Measurements from ENCODE around the gene RASSF4.

RASSF4 gene

DNA sequence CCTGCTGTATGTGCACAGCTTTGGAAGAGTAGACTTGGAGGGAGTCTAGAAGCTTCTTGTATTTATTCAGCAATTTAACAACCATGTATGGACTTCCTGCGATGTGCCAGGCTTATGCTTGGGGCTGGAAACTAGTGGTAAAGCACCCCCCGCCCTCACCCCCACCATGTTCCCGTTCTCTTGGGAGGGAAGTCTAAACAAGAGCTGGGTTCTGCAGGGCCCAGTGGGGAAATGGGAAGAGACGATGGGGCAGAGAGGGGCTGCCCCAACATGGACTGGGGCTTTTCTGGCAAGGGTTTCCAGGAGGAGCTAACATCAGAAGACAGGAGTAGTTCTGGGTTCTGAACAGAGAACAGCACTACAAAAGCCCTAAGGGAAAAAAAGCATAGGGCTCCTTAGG lies 8.0 kb downstream of the RASSF4 start:
- ChIA-PET POLR2A (interaction anchor here (1.0 to 1.8 kb wide), 2 partner anchors 11 to 13 kb away, joined by 3 to 12 read pairs; partner anchors contain the start of gene DEPP1), CTCF (interaction anchor here (1.1 to 14.0 kb wide), 5 partner anchors 11 to 33 kb away, joined by 3 to 151 read pairs (median 114); partner anchors contain the start of genes DEPP1 and RASSF4)
- TF ChIP-seq, protein P1, sequence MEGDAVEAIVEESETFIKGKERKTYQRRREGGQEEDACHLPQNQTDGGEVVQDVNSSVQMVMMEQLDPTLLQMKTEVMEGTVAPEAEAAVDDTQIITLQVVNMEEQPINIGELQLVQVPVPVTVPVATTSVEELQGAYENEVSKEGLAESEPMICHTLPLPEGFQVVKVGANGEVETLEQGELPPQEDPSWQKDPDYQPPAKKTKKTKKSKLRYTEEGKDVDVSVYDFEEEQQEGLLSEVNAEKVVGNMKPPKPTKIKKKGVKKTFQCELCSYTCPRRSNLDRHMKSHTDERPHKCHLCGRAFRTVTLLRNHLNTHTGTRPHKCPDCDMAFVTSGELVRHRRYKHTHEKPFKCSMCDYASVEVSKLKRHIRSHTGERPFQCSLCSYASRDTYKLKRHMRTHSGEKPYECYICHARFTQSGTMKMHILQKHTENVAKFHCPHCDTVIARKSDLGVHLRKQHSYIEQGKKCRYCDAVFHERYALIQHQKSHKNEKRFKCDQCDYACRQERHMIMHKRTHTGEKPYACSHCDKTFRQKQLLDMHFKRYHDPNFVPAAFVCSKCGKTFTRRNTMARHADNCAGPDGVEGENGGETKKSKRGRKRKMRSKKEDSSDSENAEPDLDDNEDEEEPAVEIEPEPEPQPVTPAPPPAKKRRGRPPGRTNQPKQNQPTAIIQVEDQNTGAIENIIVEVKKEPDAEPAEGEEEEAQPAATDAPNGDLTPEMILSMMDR (IDR thresholded peaks at IDR 0.05; ENCODE audit: control extremely low read depth, extremely low read depth, low read depth, missing control alignments): no peak
- DNase-seq (ENCODE audit: extremely low spot score): no peak

DNA sequence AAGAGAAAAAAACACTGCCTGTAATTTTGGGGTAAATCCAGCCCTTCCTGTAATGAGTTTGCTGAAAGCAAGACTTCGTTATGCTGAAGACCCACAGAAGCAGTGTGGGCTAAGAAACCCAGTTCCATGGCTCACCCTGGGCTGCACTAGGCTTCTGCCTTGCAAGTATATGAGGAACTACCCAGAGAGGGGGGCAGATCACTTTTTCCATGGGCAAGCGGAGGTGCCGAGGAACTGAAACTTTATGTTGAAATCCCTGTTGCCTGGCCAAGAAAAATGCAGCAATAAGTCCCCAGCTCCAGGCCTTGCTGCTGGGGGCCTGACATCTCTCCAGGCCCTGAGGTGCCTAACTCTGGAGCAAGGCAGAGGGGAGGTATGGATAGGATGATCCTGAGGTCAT lies 8.5 kb downstream of the RASSF4 start:
- CTCF ChIA-PET: interaction anchor here (1.1 to 14.0 kb wide), 5 partner anchors 10 to 34 kb away, joined by 3 to 151 read pairs (median 114); partner anchors contain the start of genes DEPP1 and RASSF4
- TF ChIP-seq, protein P1 (IDR thresholded peaks at IDR 0.05; ENCODE audit: control extremely low read depth, extremely low read depth, low read depth, missing control alignments): no peak
- no peak for DNase-seq (ENCODE audit: extremely low spot score)
- POLR2A ChIA-PET: interaction anchor here (1.0 to 1.8 kb wide), 2 partner anchors 10 to 12 kb away, joined by 3 to 12 read pairs; partner anchors contain the start of gene DEPP1

DNA sequence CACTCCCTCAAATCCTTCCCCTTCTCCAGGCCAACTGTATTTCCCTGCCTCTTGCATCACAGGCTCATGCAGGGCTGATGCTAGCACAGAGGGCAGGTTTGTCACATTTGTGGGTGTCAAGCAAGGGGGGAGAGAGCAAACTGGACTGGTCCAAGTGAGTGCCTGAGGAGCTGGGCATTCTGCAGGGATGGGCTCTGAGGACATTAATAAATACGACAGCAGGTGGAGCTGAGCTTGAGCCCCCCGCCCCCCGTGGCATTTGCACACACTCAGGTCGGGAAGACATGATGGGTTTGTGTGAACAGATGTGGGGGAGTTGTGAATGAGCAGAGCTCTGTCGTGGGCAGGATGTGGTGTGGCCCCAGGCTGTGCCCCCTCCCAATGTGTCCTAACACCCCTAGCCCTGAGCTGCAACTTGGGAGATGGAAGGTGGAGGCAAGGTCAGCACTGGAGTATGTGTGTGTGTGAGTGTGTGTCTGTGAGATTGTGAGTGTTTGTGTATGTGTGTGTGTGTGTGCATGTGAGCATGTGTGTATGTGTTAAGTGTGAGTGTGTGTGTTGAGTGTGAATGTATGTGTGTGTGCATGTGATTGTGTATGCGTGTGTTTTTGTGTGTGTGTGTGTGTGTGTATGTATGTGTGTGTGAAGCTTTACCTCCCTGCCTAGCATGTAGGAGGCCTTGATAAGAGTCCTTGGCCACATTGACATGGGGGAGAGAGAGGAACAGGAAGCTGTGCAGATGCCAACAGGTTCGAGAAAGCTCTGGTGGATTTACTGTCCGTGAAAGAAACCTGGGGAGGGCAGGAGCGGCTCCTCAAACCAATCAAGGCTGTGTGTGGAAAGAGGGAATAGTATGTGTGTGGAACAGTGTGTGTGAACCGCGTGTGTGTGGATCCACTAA lies 9.1 kb downstream of the RASSF4 start:
- ChIA-PET CTCF (interaction anchor here (1.0 to 14.0 kb wide), 6 partner anchors 10 to 34 kb away, joined by 3 to 151 read pairs (median 63); partner anchors contain the start of genes DEPP1 and RASSF4), POLR2A (interaction anchor here (1.5 to 1.8 kb wide), 2 partner anchors 10 kb away, joined by 4 to 12 read pairs; partner anchors contain the start of gene DEPP1)
- DNase-seq (ENCODE audit: extremely low spot score): no peak
- TF ChIP-seq, protein P1 (IDR thresholded peaks at IDR 0.05; ENCODE audit: control extremely low read depth, extremely low read depth, low read depth, missing control alignments): no peak

DNA sequence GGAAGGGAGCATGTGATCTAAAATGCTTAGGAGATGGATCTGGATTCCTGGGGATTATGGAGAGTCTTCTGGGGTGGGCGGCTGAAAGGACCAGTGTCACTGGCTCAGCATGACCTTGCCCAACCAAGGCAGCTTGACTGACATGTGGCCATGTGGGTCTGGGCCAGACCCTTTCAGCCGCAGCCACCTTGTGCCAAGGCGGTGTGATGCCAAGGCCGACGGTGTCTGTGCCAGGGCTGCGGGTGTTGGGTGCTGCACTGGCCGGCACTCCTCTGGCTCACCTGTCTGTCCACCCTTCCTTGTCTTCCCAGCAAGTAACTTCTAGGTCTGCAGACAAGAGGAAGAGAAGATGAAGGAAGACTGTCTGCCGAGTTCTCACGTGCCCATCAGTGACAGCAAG lies 10.3 kb downstream of the RASSF4 start:
- TF ChIP-seq, protein P1 (IDR thresholded peaks at IDR 0.05; ENCODE audit: control extremely low read depth, extremely low read depth, low read depth, missing control alignments): no peak
- CTCF ChIA-PET: interaction anchor here (13.2 to 14.0 kb wide), 2 partner anchors 18 to 36 kb away, joined by 117 to 151 read pairs; partner anchors contain the start of gene RASSF4
- POLR2A ChIA-PET: interaction anchor here (1.5 kb wide), 1 partner anchor 9 kb away, joined by 4 read pairs; the partner anchor contains the start of gene DEPP1
- DNase-seq (ENCODE audit: extremely low spot score): no peak

DNA sequence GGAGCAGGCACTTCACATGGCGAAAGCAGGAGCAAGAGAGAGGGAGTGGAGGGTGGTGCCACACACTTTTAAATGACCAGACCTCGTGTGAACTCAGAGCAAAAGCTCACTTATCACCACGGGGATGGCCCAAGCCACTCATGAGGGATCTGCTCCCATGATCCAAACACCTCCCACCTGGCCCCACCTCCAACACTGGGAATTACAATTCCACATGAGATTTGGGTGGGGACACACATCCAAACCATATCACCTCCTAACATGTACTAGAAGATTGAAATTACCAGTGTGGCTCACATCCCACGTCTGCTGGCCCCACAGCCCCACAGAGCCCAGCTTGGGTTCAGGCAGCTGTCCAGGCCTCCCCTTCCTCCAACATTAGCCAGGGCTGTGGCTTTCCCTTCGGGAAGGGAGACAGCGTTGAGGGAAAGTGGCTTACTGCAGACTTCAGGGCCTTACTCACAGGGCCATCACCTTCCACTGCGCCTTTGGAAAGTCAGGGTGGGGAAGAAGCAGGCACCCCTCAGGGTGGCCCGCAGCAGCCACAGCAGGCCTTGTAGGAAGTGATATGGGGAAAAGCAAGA lies 11.3 kb downstream of the RASSF4 start:
- TF ChIP-seq, protein P1 (IDR thresholded peaks at IDR 0.05; ENCODE audit: control extremely low read depth, extremely low read depth, low read depth, missing control alignments): no peak
- DNase-seq (ENCODE audit: extremely low spot score): no peak
- ChIA-PET POLR2A (no interaction called here), CTCF (interaction anchor here (13.2 kb wide), 1 partner anchor 19 kb away, joined by 151 read pairs; the partner anchor contains the start of gene RASSF4)

DNA sequence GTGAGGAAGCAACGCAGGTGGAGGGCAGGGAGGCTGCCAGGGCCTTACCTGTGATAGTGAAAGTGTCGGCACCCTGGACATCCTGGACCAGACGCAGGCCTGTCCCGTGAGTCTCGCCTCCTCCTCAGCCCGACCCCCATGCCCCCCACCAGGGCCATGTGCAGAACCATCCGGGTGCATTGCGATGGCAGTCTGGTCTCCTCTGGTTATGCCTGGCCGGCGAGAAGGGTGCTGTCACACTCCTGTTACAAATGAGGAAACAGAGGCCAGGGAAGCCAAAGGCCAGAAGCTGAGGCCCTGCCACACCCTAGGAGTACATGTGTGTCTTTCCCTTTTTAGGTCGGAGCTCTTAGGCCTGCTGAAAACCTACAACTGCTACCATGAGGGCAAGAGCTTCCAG lies 11.8 kb downstream of the RASSF4 start:
- ChIA-PET POLR2A (no interaction called here), CTCF (no interaction called here)
- TF ChIP-seq, protein P1 (IDR thresholded peaks at IDR 0.05; ENCODE audit: control extremely low read depth, extremely low read depth, low read depth, missing control alignments): no peak
- no peak for DNase-seq (ENCODE audit: extremely low spot score)

Data from GM10248 (cell line).